SU-DHL-6 (cell line): ENCODE results near the gene TTC12.

ENCODE experiments used
- EZH2phosphoT487 ChIP-seq: fragments of 200-600 bp; sonication (generic), shearing (Covaris generic); conservative IDR thresholded peaks from 2 replicates; pipeline ENCODE4 v1.6.1; 2018; ENCODE audit warnings: mild to moderate bottlenecking, antibody characterized with exemption, low read length, moderate library complexity, mixed read lengths
- TF ChIP-seq, protein P1 (sequence below): fragments of 200-600 bp; sonication (generic); IDR thresholded peaks from one replicate; pipeline ENCODE4 v1.5.1; 2017; ENCODE audit warnings: antibody characterized with exemption, mild to moderate bottlenecking, low read length, moderate library complexity; ENCODE audit not compliant: insufficient read depth, poor library complexity, severe bottlenecking

DNA sequence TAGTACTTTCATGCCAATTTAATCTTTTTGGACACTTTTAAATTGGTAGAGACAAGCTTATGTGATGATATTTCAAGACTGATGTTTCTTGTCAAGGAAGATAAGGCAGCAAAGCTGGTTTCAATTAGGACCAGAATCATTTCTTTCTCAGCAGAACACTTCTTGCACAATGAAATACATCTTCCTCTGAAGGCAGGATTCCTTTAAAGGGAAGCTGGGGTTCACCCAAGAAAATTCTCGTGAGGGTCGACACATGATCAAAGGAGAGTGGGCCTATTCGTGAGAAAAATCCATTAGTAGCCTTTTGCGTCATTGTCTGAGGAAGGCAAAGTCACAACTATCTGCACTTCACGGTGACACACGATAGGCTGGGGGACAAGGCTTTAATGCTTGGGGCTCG, 17.6 kb downstream of the TTC12 start:
- TF ChIP-seq, protein P1, sequence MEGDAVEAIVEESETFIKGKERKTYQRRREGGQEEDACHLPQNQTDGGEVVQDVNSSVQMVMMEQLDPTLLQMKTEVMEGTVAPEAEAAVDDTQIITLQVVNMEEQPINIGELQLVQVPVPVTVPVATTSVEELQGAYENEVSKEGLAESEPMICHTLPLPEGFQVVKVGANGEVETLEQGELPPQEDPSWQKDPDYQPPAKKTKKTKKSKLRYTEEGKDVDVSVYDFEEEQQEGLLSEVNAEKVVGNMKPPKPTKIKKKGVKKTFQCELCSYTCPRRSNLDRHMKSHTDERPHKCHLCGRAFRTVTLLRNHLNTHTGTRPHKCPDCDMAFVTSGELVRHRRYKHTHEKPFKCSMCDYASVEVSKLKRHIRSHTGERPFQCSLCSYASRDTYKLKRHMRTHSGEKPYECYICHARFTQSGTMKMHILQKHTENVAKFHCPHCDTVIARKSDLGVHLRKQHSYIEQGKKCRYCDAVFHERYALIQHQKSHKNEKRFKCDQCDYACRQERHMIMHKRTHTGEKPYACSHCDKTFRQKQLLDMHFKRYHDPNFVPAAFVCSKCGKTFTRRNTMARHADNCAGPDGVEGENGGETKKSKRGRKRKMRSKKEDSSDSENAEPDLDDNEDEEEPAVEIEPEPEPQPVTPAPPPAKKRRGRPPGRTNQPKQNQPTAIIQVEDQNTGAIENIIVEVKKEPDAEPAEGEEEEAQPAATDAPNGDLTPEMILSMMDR, result no peak
- TF ChIP-seq EZH2phosphoT487, result no peak
